A673 (cell line): ENCODE measurements around the gene NOP14. TPM values are rescaled to one million over a fixed set of nuclear protein-coding genes. Genes with fewer than 3 reads are reported as not detected.

Experiments used
- BruUV-seq: library from RNA; stranded (reverse); fragments of 400-500 nt; replicated peaks from 2 replicates; lab custom pipeline; 2021; lab: Mats Ljungman, UMichigan
- CTCF ChIA-PET: fragments of 300-600 bp; sonication (Branson Sonifier 250); formaldehyde crosslinking; loops from one replicate; lab custom pipeline; 2022; ENCODE audit warnings: antibody characterized with exemption; lab: Charles Lee
- POLR2A ChIA-PET: fragments of 300-600 bp; sonication (Branson Sonifier 250); formaldehyde crosslinking; loops from one replicate; lab custom pipeline; 2022; ENCODE audit warnings: antibody characterized with exemption; ENCODE audit not compliant: low non-redundant PET; lab: Charles Lee
- DNase-seq: peaks from one replicate; pipeline ENCODE4 v3.0.0-alpha.2; 2015; ENCODE audit warnings: low spot score
- H3K27ac ChIP-seq: fragments of 200-600 bp; sonication (generic); 2 replicates; pipeline ENCODE4 v1.5.1; 2016; ENCODE audit warnings: mixed run types, low read depth, mild to moderate bottlenecking, mixed read lengths, antibody characterized with exemption, low read length; ENCODE audit not compliant: poor library complexity, severe bottlenecking
- H3K27me3 ChIP-seq: fragments of 200-600 bp; sonication (generic); replicated peaks from 2 replicates; pipeline ENCODE4 v1.6.1; 2017; ENCODE audit warnings: mixed run types, low read depth, mild to moderate bottlenecking, mixed read lengths, antibody characterized with exemption, low read length; ENCODE audit not compliant: insufficient read depth, poor library complexity
- H3K36me3 ChIP-seq: fragments of 200-600 bp; sonication (generic); 2 replicates; pipeline ENCODE4 v1.6.1; 2016; ENCODE audit warnings: mixed run types, mild to moderate bottlenecking, mixed read lengths, antibody characterized with exemption, low read length; ENCODE audit not compliant: insufficient read depth, poor library complexity, severe bottlenecking
- H3K4me1 ChIP-seq: fragments of 200-600 bp; sonication (generic); 2 replicates; pipeline ENCODE4 v1.6.1; 2017; ENCODE audit warnings: mixed run types, mild to moderate bottlenecking, mixed read lengths, antibody characterized with exemption, low read length; ENCODE audit not compliant: insufficient read depth, poor library complexity, severe bottlenecking
- H3K4me3 ChIP-seq: fragments of 200-600 bp; sonication (generic); 2 replicates; pipeline ENCODE4 v1.5.1; 2016; ENCODE audit warnings: low read depth, mixed run types, mild to moderate bottlenecking, mixed read lengths, low read length; ENCODE audit not compliant: poor library complexity, severe bottlenecking
- H3K9me3 ChIP-seq: fragments of 200-600 bp; sonication (generic); 2 replicates; pipeline ENCODE4 v1.6.1; 2016; ENCODE audit warnings: mixed run types, low read depth, mild to moderate bottlenecking, mixed read lengths, antibody characterized with exemption, low read length; ENCODE audit not compliant: poor library complexity, severe bottlenecking
- CTCF ChIP-seq: fragments of 300-800, 200-600 bp; sonication (generic); conservative IDR thresholded peaks from 2 replicates; pipeline ENCODE4 v1.5.1; 2017; ENCODE audit warnings: low read depth, mild to moderate bottlenecking, antibody characterized with exemption, low read length, moderate library complexity, mixed read lengths
- EZH2 ChIP-seq: fragments of 200-600 bp; sonication (generic); IDR thresholded peaks from 2 replicates; pipeline ENCODE4 v1.6.1; 2017; ENCODE audit warnings: borderline replicate concordance, low read depth, mild to moderate bottlenecking, mixed read lengths, antibody characterized with exemption, low read length; ENCODE audit not compliant: poor library complexity, severe bottlenecking
- intact Hi-C: fragments of 100-400 bp; cut with micrococcal nuclease; formaldehyde crosslinking; loops from one replicate; pipeline ENCODE4 v1.10.0; 2022; ENCODE audit not compliant: unreplicated experiment
- total RNA-seq: library from RNA; stranded (reverse); gene quantifications from 2 replicates; pipeline ENCODE4 v1.2.3, GENCODE V29; 2021

NOP14 gene
- total RNA-seq, 1 experiment from 2014 or later: 69.9 TPM

GRCh38 chr4:2934077-2934812 lies 29.0 kb downstream of the NOP14 start:
- no peak for TF ChIP-seq CTCF
- TF ChIP-seq EZH2: no peak
- H3K9me3 ChIP-seq: no peaks in the 10 kb centered on the region
- ChIA-PET CTCF (no interaction called here), POLR2A (no interaction called here)
- no TSS peak for BruUV-seq
- H3K36me3 ChIP-seq: peaks cover 46% of the 10 kb centered on the region
- H3K27me3 ChIP-seq: no peaks in the 10 kb centered on the region
- H3K4me3 ChIP-seq: peak overlapping the region; percentile 85
- H3K4me1 ChIP-seq: peaks cover 19% of the 10 kb centered on the region
- peak overlapping the region; percentile 89 for H3K27ac ChIP-seq
- intact Hi-C loops: no loop called here
- peak; percentile 36 for DNase-seq

GRCh38 chr4:2933566-2934076 lies 29.6 kb downstream of the NOP14 start:
- H3K4me1 ChIP-seq: peaks cover 19% of the 10 kb centered on the region
- ChIA-PET CTCF (no interaction called here), POLR2A (no interaction called here)
- no peaks in the 10 kb centered on the region for H3K9me3 ChIP-seq
- intact Hi-C loops: loop anchor here (2.0 kb wide), 1 partner anchor 169 kb away; no protein-coding TSS in a partner anchor
- BruUV-seq: no TSS peak
- TF ChIP-seq EZH2 (no peak), CTCF (no peak)
- peak overlapping the region; percentile 71 for H3K4me3 ChIP-seq
- no peak for DNase-seq
- no peaks in the 10 kb centered on the region for H3K27me3 ChIP-seq
- H3K27ac ChIP-seq: peak overlapping the region; percentile 73
- H3K36me3 ChIP-seq: peaks cover 40% of the 10 kb centered on the region

- Histone ChIP-seq H3K9me3 (no peaks in the 10 kb centered on the region), H3K4me1 (peaks cover 19% of the 10 kb centered on the region), H3K27me3 (no peaks in the 10 kb centered on the region), H3K4me3 (peak overlapping the region; percentile 71), H3K27ac (peak overlapping the region; percentile 73), H3K36me3 (peaks cover 42% of the 10 kb centered on the region)
- ChIA-PET CTCF (no interaction called here), POLR2A (no interaction called here)
- intact Hi-C loops: loop anchor here (2.0 kb wide), 1 partner anchor 168 kb away; no protein-coding TSS in a partner anchor
- BruUV-seq: no TSS peak
- no peak for TF ChIP-seq CTCF
- TF ChIP-seq EZH2: no peak
- DNase-seq: no peak
Observed at GRCh38 chr4:2932951-2933565, 30.1 kb downstream of the NOP14 start.
